GM12891 (cell line): ENCODE measurements around the gene LRRC26.
A peak's percentile ranks its signal among the peaks of the same experiment; 100 is the strongest.
"Not testable (repeated sequence)": the region's sequence is repeated elsewhere in the genome, so short reads cannot be mapped to it uniquely, and the experiment has no call there.

Experiments
- DNase-seq: peaks from one replicate; pipeline ENCODE4 v3.0.0; 2011; ENCODE audit warnings: low spot score; ENCODE audit not compliant: insufficient read length
- FAIRE-seq: peaks from 2 replicates; lab custom pipeline; 2011; peaks lifted over from hg19 to GRCh38; lab: Jason Lieb, UNC
- PAX5 ChIP-seq: IDR thresholded peaks from 2 replicates; pipeline ENCODE4 v1.6.1; 2011; ENCODE audit warnings: low read length, moderate library complexity, mild to moderate bottlenecking; ENCODE audit not compliant: insufficient read depth, severe bottlenecking
- POLR2A ChIP-seq: IDR thresholded peaks from 2 replicates; pipeline ENCODE4 v1.6.1; 2011; ENCODE audit warnings: low read depth, low read length, control low read depth
- POLR2AphosphoS5 ChIP-seq: IDR thresholded peaks from 2 replicates; pipeline ENCODE4 v1.6.1; 2011; ENCODE audit warnings: low read depth, low read length, control low read depth
- POU2F2 ChIP-seq: IDR thresholded peaks from 2 replicates; pipeline ENCODE4 v1.6.1; 2011; ENCODE audit warnings: low read depth, mild to moderate bottlenecking, control low read depth, low read length, moderate library complexity
- SPI1 ChIP-seq: IDR thresholded peaks from 2 replicates; pipeline ENCODE4 v1.6.1; 2011; ENCODE audit warnings: low read depth, low read length, control low read depth
- TAF1 ChIP-seq: IDR thresholded peaks from 2 replicates; pipeline ENCODE4 v1.6.1; 2011; ENCODE audit warnings: low read depth, low read length, control low read depth

Gene LRRC26

DNA sequence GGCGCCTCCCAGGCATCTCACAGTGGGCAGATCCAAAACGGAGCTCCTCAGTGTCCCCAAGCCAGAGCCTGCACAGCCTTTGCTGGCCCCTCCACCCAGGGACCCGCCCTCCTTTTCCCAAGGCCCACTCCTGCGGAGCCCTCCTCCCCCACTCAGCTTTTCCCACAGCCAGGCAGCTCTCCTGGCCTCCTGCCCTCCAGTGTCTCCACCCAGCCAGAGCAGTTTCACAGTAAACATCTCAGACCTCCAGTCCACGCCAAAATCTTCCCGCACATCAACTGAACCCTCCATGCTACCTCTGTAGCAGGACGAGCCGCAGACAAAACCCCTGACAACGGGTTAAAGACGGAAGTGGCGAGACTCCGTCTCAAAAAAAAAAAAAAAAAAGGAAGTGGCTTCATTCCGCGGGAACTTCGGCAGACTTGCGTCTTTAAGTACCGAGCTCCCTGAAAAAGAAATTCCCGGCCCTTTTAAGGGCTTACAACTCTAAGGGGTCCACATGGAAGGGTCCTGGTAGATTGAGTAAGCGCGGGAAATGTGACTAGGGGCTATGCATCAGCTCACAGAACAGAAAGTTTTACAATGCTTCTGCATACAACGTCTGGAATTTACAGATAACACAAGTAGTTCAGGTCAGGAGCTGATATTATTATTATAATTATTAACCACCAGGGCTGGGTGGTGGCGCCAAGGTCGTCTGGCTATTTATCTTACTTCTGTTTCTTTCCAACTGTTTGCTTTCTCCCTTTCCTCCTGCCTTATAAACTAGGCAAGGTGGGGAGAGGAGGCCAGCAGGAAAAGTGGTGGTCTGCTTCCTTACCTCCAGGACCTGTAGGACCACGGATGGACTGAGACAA, 42.3 kb downstream of the LRRC26 start:
- DNase-seq: no peak
- TF ChIP-seq POLR2A (no peak), TAF1 (0 out of 2 replicates have a peak, but pooled peaks have one; percentile 27), PAX5 (no peak), POLR2AphosphoS5 (no peak), POU2F2 (no peak), SPI1 (peak; percentile 95)
- no peak for FAIRE-seq

DNA sequence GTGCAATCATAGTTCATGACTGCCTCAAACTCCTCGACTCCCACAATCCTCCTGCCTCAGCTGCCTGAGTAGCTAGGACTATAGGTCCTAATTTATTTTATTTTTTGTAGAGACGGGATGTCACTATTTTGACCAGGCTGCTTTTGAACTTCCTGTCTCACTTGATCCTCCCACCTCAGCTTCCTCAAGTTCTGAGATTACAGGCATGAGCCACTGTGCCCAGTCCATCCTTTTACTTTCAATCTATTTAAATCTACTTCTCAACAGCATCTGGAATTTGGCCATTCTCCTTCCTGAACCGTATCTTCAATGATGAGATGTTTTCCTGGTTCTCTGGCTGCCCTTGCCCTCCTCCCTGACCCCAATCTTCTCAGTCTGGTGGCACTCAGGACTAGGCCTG, 43.1 kb downstream of the LRRC26 start:
- TF ChIP-seq SPI1: no peak
- no peak for TF ChIP-seq PAX5
- no peak for TF ChIP-seq POLR2A
- TF ChIP-seq POU2F2: no peak
- TF ChIP-seq TAF1: no peak
- no peak for TF ChIP-seq POLR2AphosphoS5

DNA sequence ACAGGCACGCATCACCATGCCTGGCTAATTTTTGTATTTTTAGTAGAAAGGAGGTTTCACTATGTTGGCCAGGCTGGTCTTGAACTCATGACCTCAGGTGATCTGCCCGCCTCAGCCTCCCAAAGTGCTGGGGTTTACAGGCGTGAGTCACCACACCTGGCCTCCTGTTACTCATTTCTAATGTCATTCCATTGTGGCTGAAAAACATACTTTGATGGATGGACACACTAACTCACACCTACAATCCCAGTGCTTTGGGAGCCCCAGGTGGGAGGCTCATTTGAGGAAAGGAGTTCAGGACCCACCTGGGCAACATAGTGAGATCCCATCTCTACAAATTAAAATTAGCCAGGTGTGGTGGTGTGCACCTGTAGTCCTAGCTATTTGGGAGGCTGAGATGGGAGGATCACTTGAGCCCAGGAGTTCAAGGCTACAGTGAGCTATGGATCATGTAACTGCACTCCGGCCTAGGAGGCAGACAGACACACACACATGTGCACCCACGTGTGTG, 45.8 kb downstream of the LRRC26 start:
- not testable (repeated sequence) for FAIRE-seq, DNase-seq

More for the DNA sequence above, 43.1 kb downstream of the LRRC26 start:
- FAIRE-seq (no peak), DNase-seq (no peak)

DNA sequence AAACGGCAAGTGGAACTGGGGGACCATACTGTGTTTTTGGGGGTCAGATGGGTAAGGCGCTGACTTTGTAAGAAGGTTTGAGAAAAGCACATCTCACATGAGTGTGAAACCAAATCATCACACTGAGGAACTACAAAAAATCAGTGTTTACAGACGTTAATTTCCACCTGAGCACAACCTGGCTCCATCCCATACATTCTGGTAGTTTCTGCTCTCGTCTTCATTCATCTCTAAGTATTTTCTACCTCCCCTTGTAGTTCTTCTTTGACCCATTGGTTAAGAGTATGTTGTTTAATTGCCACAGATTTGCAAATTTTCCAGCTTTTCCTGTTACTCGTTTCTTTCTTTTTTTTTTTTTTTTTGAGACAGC, 46.4 kb downstream of the LRRC26 start:
- no peak for DNase-seq
- FAIRE-seq: no peak
- TF ChIP-seq SPI1: 0 out of 2 replicates have a peak, but pooled peaks have one; percentile 5
- TF ChIP-seq PAX5: no peak

DNA sequence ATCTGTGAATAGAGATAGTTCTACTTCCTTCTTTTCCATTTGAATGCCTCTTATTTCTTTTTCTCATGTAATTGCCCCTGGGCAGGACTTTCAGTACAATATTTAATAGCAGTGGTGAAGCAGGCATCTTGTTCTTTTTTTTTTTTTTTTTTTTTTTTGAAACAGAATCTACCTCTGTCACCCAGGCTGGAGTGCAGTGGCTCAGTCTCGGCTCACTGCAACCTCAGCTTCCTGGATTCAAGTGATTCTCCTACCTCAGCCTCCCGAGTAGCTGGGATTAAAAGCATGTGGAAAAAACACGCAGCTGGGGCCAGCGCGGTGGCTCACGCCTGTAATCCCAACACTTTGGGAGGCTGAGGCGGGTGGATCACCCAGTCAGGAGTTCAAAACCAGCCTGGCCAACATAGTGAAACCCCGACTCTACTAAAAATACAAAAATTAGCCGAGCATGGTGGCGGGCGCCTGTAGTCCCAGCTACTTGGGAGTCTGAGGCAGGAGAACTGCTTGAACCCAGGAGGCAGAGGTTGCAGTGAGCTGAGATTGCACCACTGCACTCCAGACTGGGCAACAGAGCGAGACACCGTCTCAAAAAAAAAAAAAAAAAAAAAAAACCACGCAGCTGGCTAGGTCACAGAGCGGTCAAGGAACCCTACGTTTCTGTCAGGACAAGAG, 46.9 kb downstream of the LRRC26 start:
- peak; percentile 17 for DNase-seq
- not testable (repeated sequence) for FAIRE-seq

DNA sequence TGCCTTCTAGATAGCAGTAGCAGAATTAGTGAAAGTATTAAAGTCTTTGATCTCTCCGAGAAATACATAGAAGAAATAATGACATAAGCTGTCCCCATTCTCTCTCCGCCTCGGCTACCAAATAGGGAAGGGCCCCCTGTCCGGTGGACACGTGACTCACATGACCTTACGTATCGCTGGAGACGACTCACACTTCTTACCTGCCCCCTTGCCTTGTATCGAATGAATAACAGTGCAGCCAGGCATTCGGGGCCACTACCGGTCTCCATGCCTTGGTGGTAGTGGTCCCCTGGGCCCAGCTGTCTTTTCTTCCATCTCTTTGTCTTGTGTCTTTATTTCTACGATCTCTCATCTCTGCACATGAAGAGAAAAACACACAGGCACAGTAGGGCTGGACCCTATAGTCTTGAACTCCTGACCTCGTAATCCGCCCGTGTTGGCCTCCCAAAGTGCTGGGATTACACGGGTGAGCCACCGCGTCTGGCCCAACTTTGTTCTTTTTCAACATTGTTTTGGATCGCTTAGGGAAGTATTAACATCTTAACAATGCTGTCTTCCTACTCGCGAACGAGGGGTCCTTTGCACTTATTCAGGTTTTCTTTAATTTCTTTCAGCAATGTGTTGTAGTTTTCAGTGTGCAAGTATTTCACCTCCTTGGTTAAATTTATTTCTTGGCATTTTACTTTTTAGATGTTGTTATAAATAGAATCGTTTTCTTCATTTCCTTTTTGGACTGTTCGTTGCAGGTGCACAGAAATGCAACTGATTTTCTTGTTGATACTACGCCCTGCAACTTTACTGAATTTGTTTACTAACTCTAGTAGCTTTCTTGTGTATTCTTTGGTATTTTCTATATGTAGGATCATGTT, 47.7 kb downstream of the LRRC26 start:
- FAIRE-seq, DNase-seq: not testable (repeated sequence)
